Measurements from ENCODE around the gene UBR4. TPM values are rescaled to one million over a fixed set of nuclear protein-coding genes. Genes with fewer than 3 reads are reported as not detected.

The UBR4 gene
- total and polyA plus RNA-seq, 2 experiments from 2014 or later, result 140 to 175 TPM

- peaks cover 15% of the 10 kb centered on the region for H4K20me1 ChIP-seq (ENCODE audit: insufficient read depth, poor library complexity, severe bottlenecking)
- H3K4me3 ChIP-seq, result no peak overlapping the region
- peaks cover 70% of the 10 kb centered on the region for H3K79me2 ChIP-seq
- peaks cover 12% of the 10 kb centered on the region for H3K36me3 ChIP-seq (replicated peaks; ENCODE audit: insufficient read depth, low read depth)
- no peak overlapping the region for H2AFZ ChIP-seq
- no peaks in the 10 kb centered on the region for H3K4me1 ChIP-seq (ENCODE audit: insufficient read depth)
- no peak overlapping the region for H3K4me2 ChIP-seq
- no peaks in the 10 kb centered on the region for H3K9me2 ChIP-seq (replicated peaks; ENCODE audit: insufficient read depth)
- no peaks in the 10 kb centered on the region for H3K9me3 ChIP-seq (ENCODE audit: low read depth)
- DNase-seq (ENCODE audit: low spot score), result no peak
- no peaks in the 10 kb centered on the region for H3K27me3 ChIP-seq
- no peak overlapping the region for H3K27ac ChIP-seq
- no peak for TF ChIP-seq EZH2 (IDR thresholded peaks at IDR 0.05; ENCODE audit: borderline replicate concordance)
- TF ChIP-seq CTCF (IDR thresholded peaks at IDR 0.05; ENCODE audit: poor library complexity), result no peak
- no peak for TF ChIP-seq EZH2phosphoT487 (IDR thresholded peaks at IDR 0.05; ENCODE audit: low read depth, severe bottlenecking, unreplicated experiment)
- WGBS (ENCODE audit: low lambda C conversion rate, missing lambda C conversion rate), result 92% methylated on average over 4 of the region's 4 CpGs
Measured at GRCh38 chr1:19190468-19190867, 19.6 kb downstream of the UBR4 start.

- Histone ChIP-seq H3K4me1 (ENCODE audit: insufficient read depth) (no peaks in the 10 kb centered on the region), H3K4me2 (no peak overlapping the region), H4K20me1 (ENCODE audit: insufficient read depth, poor library complexity, severe bottlenecking) (peaks cover 15% of the 10 kb centered on the region)
Measured at GRCh38 chr1:19189270-19189669, 20.8 kb downstream of the UBR4 start.

GRCh38 chr1:19187852-19188251, 22.2 kb downstream of the UBR4 start:
- H3K9me3 ChIP-seq (ENCODE audit: low read depth), result no peaks in the 10 kb centered on the region
- H2AFZ ChIP-seq, result no peak overlapping the region
- H3K4me2 ChIP-seq, result no peak overlapping the region
- H3K27me3 ChIP-seq, result no peaks in the 10 kb centered on the region
- peaks cover 1% of the 10 kb centered on the region for H3K36me3 ChIP-seq (replicated peaks; ENCODE audit: insufficient read depth, low read depth)
- DNase-seq (ENCODE audit: low spot score), result no peak
- no peak overlapping the region for H3K27ac ChIP-seq
- no peak overlapping the region for H3K4me3 ChIP-seq
- peaks cover 50% of the 10 kb centered on the region for H3K79me2 ChIP-seq
- no peaks in the 10 kb centered on the region for H3K9me2 ChIP-seq (replicated peaks; ENCODE audit: insufficient read depth)
- TF ChIP-seq EZH2 (IDR thresholded peaks at IDR 0.05; ENCODE audit: borderline replicate concordance) (no peak), CTCF (IDR thresholded peaks at IDR 0.05; ENCODE audit: poor library complexity) (no peak), EZH2phosphoT487 (IDR thresholded peaks at IDR 0.05; ENCODE audit: low read depth, severe bottlenecking, unreplicated experiment) (no peak)
- H4K20me1 ChIP-seq (ENCODE audit: insufficient read depth, poor library complexity, severe bottlenecking), result peaks cover 15% of the 10 kb centered on the region
- no peaks in the 10 kb centered on the region for H3K4me1 ChIP-seq (ENCODE audit: insufficient read depth)

More at GRCh38 chr1:19189270-19189669, 20.8 kb downstream of the UBR4 start:
- no peak overlapping the region for H3K27ac ChIP-seq
- WGBS (ENCODE audit: low lambda C conversion rate, missing lambda C conversion rate), result 70% methylated on average over 3 of the region's 3 CpGs
- no peaks in the 10 kb centered on the region for H3K9me3 ChIP-seq (ENCODE audit: low read depth)
- DNase-seq (ENCODE audit: low spot score), result no peak
- no peak overlapping the region for H3K4me3 ChIP-seq
- no peak for TF ChIP-seq CTCF (IDR thresholded peaks at IDR 0.05; ENCODE audit: poor library complexity)
- no peak for TF ChIP-seq EZH2 (IDR thresholded peaks at IDR 0.05; ENCODE audit: borderline replicate concordance)
- no peak for TF ChIP-seq EZH2phosphoT487 (IDR thresholded peaks at IDR 0.05; ENCODE audit: low read depth, severe bottlenecking, unreplicated experiment)
- no peaks in the 10 kb centered on the region for H3K27me3 ChIP-seq
- peaks cover 12% of the 10 kb centered on the region for H3K36me3 ChIP-seq (replicated peaks; ENCODE audit: insufficient read depth, low read depth)
- peaks cover 63% of the 10 kb centered on the region for H3K79me2 ChIP-seq
- H3K9me2 ChIP-seq (replicated peaks; ENCODE audit: insufficient read depth), result no peaks in the 10 kb centered on the region
- no peak overlapping the region for H2AFZ ChIP-seq

- Histone ChIP-seq H3K4me1 (ENCODE audit: insufficient read depth) (no peaks in the 10 kb centered on the region), H3K36me3 (replicated peaks; ENCODE audit: insufficient read depth, low read depth) (no peaks in the 10 kb centered on the region), H3K9me2 (replicated peaks; ENCODE audit: insufficient read depth) (no peaks in the 10 kb centered on the region), H3K4me2 (no peak overlapping the region), H3K9me3 (ENCODE audit: low read depth) (no peaks in the 10 kb centered on the region), H3K27ac (no peak overlapping the region), H3K4me3 (no peak overlapping the region), H3K79me2 (peaks cover 39% of the 10 kb centered on the region), H3K27me3 (no peaks in the 10 kb centered on the region), H2AFZ (no peak overlapping the region), H4K20me1 (ENCODE audit: insufficient read depth, poor library complexity, severe bottlenecking) (peaks cover 15% of the 10 kb centered on the region)
- TF ChIP-seq CTCF (IDR thresholded peaks at IDR 0.05; ENCODE audit: poor library complexity) (no peak), EZH2phosphoT487 (IDR thresholded peaks at IDR 0.05; ENCODE audit: low read depth, severe bottlenecking, unreplicated experiment) (no peak), EZH2 (IDR thresholded peaks at IDR 0.05; ENCODE audit: borderline replicate concordance) (no peak)
- WGBS (ENCODE audit: low lambda C conversion rate, missing lambda C conversion rate), result 91% methylated on average over 2 of the region's 2 CpGs
- no peak for DNase-seq (ENCODE audit: low spot score)
Measured at GRCh38 chr1:19186001-19186400, 24.1 kb downstream of the UBR4 start.
